Measurements from ENCODE around the gene LTK.

DNA sequence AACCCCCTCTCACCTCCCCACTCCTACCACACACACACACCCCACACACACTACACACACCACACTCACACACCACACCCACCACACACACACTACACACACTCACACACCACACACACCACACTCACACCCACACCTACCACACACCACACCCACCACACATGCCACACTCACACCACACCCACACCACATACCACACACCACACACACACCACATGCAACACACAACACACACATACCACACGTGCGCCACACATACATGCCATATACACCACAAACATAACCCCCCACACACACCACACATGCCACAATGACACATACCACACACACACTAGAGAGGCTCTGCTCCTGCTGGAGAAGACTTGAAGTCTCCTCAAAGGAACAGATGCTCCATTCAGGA lies 25.8 kb downstream of the LTK start:
- TF ChIP-seq EZH2 (IDR thresholded peaks at IDR 0.05; ENCODE audit: low read length): no peak
- TF ChIP-seq, protein P1, sequence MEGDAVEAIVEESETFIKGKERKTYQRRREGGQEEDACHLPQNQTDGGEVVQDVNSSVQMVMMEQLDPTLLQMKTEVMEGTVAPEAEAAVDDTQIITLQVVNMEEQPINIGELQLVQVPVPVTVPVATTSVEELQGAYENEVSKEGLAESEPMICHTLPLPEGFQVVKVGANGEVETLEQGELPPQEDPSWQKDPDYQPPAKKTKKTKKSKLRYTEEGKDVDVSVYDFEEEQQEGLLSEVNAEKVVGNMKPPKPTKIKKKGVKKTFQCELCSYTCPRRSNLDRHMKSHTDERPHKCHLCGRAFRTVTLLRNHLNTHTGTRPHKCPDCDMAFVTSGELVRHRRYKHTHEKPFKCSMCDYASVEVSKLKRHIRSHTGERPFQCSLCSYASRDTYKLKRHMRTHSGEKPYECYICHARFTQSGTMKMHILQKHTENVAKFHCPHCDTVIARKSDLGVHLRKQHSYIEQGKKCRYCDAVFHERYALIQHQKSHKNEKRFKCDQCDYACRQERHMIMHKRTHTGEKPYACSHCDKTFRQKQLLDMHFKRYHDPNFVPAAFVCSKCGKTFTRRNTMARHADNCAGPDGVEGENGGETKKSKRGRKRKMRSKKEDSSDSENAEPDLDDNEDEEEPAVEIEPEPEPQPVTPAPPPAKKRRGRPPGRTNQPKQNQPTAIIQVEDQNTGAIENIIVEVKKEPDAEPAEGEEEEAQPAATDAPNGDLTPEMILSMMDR (optimal IDR thresholded peaks at IDR 0.05 in 1 of 3, IDR thresholded peaks at IDR 0.05 in 1 of 3, conservative IDR thresholded peaks at IDR 0.05 in 1 of 3; ENCODE audit: extremely low read depth in 1 of 3, insufficient read depth in 2 of 3, low read length in 3 of 3): no peak
